ENCODE results near the gene LDLRAD3. TPM values are rescaled to one million over a fixed set of nuclear protein-coding genes. Genes with fewer than 3 reads are reported as not detected.

LDLRAD3 gene
- total RNA-seq, 1 experiment from 2014 or later: 19.0 TPM

GRCh38 chr11:36070213-36070953 is 126.5 kb downstream of the LDLRAD3 start:
- Histone ChIP-seq H3K27me3 (ENCODE audit: insufficient read depth, low read length) (no peaks in the 10 kb centered on the region), H2AFZ (ENCODE audit: low read depth, low read length, poor library complexity, severe bottlenecking) (no peak overlapping the region), H3K9me2 (ENCODE audit: insufficient read depth) (no peaks in the 10 kb centered on the region), H3K36me3 (ENCODE audit: control insufficient read depth in 1 of 2, insufficient read depth in 2 of 2, low read length in 2 of 2) (0 out of 4 replicates have a peak, but pooled peaks cover 0 to 4% of the 10 kb centered on the region in 2 experiments), H3K9ac (ENCODE audit: low read length) (no peak overlapping the region), H3K9me3 (ENCODE audit: control insufficient read depth in 1 of 2, insufficient read depth in 1 of 2, low read depth in 1 of 2, low read length in 2 of 2) (peaks cover 4 to 7% of the 10 kb centered on the region in 2 experiments; a peak in 2 of 4 replicates), H3K27ac (ENCODE audit: low read depth, low read length) (no peak overlapping the region), H4K20me1 (ENCODE audit: insufficient read depth) (no peaks in the 10 kb centered on the region), H3K4me1 (ENCODE audit: control insufficient read depth in 1 of 2, insufficient read depth in 2 of 2, low read length in 2 of 2) (no peaks in the 10 kb centered on the region), H3K79me2 (ENCODE audit: insufficient read depth, low read length) (no peaks in the 10 kb centered on the region), H3K4me2 (ENCODE audit: low read length) (no peak overlapping the region), H3K4me3 (replicated peaks in 1 of 2; ENCODE audit: low read depth in 1 of 2, low read length in 2 of 2) (no peak overlapping the region)
- BruUV-seq (replicated peaks): no TSS peak
- intact Hi-C loops (cut with micrococcal nuclease): no loop called here
- CTCF ChIA-PET: interaction anchor here (1.2 to 2.9 kb wide), 2 partner anchors 14 to 248 kb away, joined by 4 to 17 read pairs; no protein-coding TSS in a partner anchor
- ATAC-seq: no peak
- DNase-seq (ENCODE audit: low read depth, low spot score): no peak
- RAD21 ChIA-PET (ENCODE audit: low non-redundant PET in 1 of 2, low total read pairs in 2 of 2, uncharacterized antibody in 2 of 2, unreplicated experiment in 2 of 2): no interaction called here
- POLR2A ChIA-PET: no interaction called here
- TF ChIP-seq EGR1 (IDR thresholded peaks at IDR 0.05; ENCODE audit: low read depth) (no peak), CBX3 (IDR thresholded peaks at IDR 0.05; ENCODE audit: low read depth) (no peak), CTCF (IDR thresholded peaks at IDR 0.05 in 2 of 3, conservative IDR thresholded peaks at IDR 0.05 in 1 of 3; ENCODE audit: borderline replicate concordance in 1 of 3, insufficient read depth in 1 of 3, low read depth in 2 of 3, low read length in 2 of 3) (no peak), EZH2 (IDR thresholded peaks at IDR 0.05) (no peak), ZFX (IDR thresholded peaks at IDR 0.05) (no peak)

- Histone ChIP-seq H3K9me3 (ENCODE audit: control insufficient read depth in 1 of 2, insufficient read depth in 1 of 2, low read depth in 1 of 2, low read length in 2 of 2) (peaks cover 4 to 7% of the 10 kb centered on the region in 2 experiments; a peak in 1 of 4 replicates), H3K27me3 (ENCODE audit: insufficient read depth, low read length) (no peaks in the 10 kb centered on the region), H3K4me1 (ENCODE audit: control insufficient read depth in 1 of 2, insufficient read depth in 2 of 2, low read length in 2 of 2) (no peaks in the 10 kb centered on the region), H3K27ac (ENCODE audit: low read depth, low read length) (no peak overlapping the region), H3K36me3 (ENCODE audit: control insufficient read depth in 1 of 2, insufficient read depth in 2 of 2, low read length in 2 of 2) (no peaks in the 10 kb centered on the region), H4K20me1 (ENCODE audit: insufficient read depth) (no peaks in the 10 kb centered on the region), H3K4me3 (replicated peaks in 1 of 2; ENCODE audit: low read depth in 1 of 2, low read length in 2 of 2) (no peak overlapping the region), H3K4me2 (ENCODE audit: low read length) (no peak overlapping the region), H3K79me2 (ENCODE audit: insufficient read depth, low read length) (no peaks in the 10 kb centered on the region), H2AFZ (ENCODE audit: low read depth, low read length, poor library complexity, severe bottlenecking) (no peak overlapping the region), H3K9me2 (ENCODE audit: insufficient read depth) (no peaks in the 10 kb centered on the region), H3K9ac (ENCODE audit: low read length) (no peak overlapping the region)
- DNase-seq (ENCODE audit: low read depth, low spot score) (no peak), ATAC-seq (no peak)
- no TSS peak for BruUV-seq (replicated peaks)
- intact Hi-C loops (cut with micrococcal nuclease): no loop called here
- ChIA-PET POLR2A (no interaction called here), CTCF (interaction anchor here (2.9 kb wide), 1 partner anchor 249 kb away, joined by 17 read pairs; no protein-coding TSS in a partner anchor), RAD21 (ENCODE audit: low non-redundant PET in 1 of 2, low total read pairs in 2 of 2, uncharacterized antibody in 2 of 2, unreplicated experiment in 2 of 2) (no interaction called here)
- TF ChIP-seq SRF (IDR thresholded peaks at IDR 0.05; ENCODE audit: low read depth): no peak
- TF ChIP-seq TCF7L2 (IDR thresholded peaks at IDR 0.05; ENCODE audit: borderline replicate concordance, extremely low read depth, insufficient read depth, insufficient read length): no peak
- TF ChIP-seq JUND (IDR thresholded peaks at IDR 0.05): no peak
- no peak for TF ChIP-seq ZNF274 (IDR thresholded peaks at IDR 0.05; ENCODE audit: low read depth, low read length)
- no peak for TF ChIP-seq ZBTB33 (IDR thresholded peaks at IDR 0.05; ENCODE audit: extremely low read depth, insufficient replicate concordance, low read length)
- TF ChIP-seq CEBPB (IDR thresholded peaks at IDR 0.05; ENCODE audit: low read depth): no peak
- no peak for TF ChIP-seq EGR1 (IDR thresholded peaks at IDR 0.05; ENCODE audit: low read depth)
- TF ChIP-seq POLR2AphosphoS5 (IDR thresholded peaks at IDR 0.05; ENCODE audit: low read depth, low read length): no peak
- TF ChIP-seq RAD21 (IDR thresholded peaks at IDR 0.05; ENCODE audit: low read depth): no peak
- TF ChIP-seq SIN3A (IDR thresholded peaks at IDR 0.05; ENCODE audit: low read depth): no peak
- TF ChIP-seq YY1 (IDR thresholded peaks at IDR 0.05; ENCODE audit: extremely low read depth, insufficient replicate concordance, low read depth, low read length): no peak
Measured at GRCh38 chr11:36070954-36071330, 127.1 kb downstream of the LDLRAD3 start.
